ENCODE data around the gene GRID1.

DNA sequence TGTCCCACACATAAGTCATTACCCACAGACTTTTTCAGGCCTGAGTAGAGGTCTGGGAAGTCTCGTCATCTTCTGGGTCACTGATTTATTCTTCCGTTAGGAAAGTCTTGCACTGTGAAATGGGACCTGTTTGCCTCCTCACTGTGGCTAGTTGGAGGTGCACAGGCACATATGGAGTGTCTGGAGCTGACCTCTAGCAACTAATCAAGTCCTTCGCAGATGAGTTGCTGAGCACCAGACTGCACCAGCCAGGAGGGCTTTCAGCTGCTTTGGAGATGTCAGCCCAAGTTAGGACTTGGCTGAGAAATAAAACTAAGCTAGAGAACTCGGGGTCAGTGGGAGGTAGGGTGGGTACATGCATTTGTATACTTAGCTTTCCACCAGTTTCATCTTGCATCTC, 578.0 kb downstream of the GRID1 start:
- TF ChIP-seq, protein P1, sequence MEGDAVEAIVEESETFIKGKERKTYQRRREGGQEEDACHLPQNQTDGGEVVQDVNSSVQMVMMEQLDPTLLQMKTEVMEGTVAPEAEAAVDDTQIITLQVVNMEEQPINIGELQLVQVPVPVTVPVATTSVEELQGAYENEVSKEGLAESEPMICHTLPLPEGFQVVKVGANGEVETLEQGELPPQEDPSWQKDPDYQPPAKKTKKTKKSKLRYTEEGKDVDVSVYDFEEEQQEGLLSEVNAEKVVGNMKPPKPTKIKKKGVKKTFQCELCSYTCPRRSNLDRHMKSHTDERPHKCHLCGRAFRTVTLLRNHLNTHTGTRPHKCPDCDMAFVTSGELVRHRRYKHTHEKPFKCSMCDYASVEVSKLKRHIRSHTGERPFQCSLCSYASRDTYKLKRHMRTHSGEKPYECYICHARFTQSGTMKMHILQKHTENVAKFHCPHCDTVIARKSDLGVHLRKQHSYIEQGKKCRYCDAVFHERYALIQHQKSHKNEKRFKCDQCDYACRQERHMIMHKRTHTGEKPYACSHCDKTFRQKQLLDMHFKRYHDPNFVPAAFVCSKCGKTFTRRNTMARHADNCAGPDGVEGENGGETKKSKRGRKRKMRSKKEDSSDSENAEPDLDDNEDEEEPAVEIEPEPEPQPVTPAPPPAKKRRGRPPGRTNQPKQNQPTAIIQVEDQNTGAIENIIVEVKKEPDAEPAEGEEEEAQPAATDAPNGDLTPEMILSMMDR (IDR thresholded peaks at IDR 0.05) = no peak
- TF ChIP-seq POLR2A (IDR thresholded peaks at IDR 0.05) = no peak

Data from lower leg skin (tissue), 3 donors.